CD4-positive, alpha-beta T cell (primary cell): ENCODE data around the gene GRIA3. TPM values are rescaled to one million over a fixed set of nuclear protein-coding genes. Genes with fewer than 3 reads are reported as not detected.

Source experiments
- ATAC-seq: fragments of 200-7000 bp; cut with Tn5 transposase; one replicate; pipeline ENCODE4 v1.10.0; 2022; ENCODE audit warnings: mild to moderate bottlenecking; ENCODE audit not compliant: poor library complexity
- CTCF ChIA-PET: fragments of 350-600 bp; sonication (Branson Sonifier 250); formaldehyde crosslinking; loops from one replicate; lab custom pipeline; 2021; ENCODE audit warnings: antibody characterized with exemption, inconsistent platforms; lab: Charles Lee
- POLR2A ChIA-PET: fragments of 350-600 bp; sonication (Branson Sonifier 250); formaldehyde crosslinking; loops from one replicate; lab custom pipeline; 2021; ENCODE audit warnings: antibody characterized with exemption, inconsistent platforms; lab: Charles Lee
- DNase-seq, 14 experiments: peaks; one replicate each; pipeline ENCODE4 v3.0.0-alpha.2; 2013 to 2020; ENCODE audit warnings: mixed read lengths in 2 of 14
- H3K27ac ChIP-seq, 2 donors: one replicate each; pipeline versions ENCODE4 v1.5.1 to v1.7.0; 2013; ENCODE audit warnings: low read length in 2 of 2, low read depth in 1 of 2, mild to moderate bottlenecking in 1 of 2
- H3K27me3 ChIP-seq, 2 experiments: 1 replicate in 1 of 2; 2 replicates in 1 of 2; pipeline versions ENCODE4 v1.6.1 to v1.7.0; 2013; ENCODE audit warnings: low read length in 2 of 2, control low read depth in 1 of 2, mild to moderate bottlenecking in 1 of 2, moderate library complexity in 1 of 2; ENCODE audit not compliant: insufficient read depth in 2 of 2, control insufficient read depth in 1 of 2
- H3K36me3 ChIP-seq: one replicate; pipeline ENCODE4 v1.6.1; 2013; ENCODE audit warnings: low read length, control low read depth; ENCODE audit not compliant: insufficient read depth
- H3K4me1 ChIP-seq: one replicate; pipeline ENCODE4 v1.6.1; 2013; ENCODE audit warnings: low read length, control low read depth; ENCODE audit not compliant: insufficient read depth
- H3K4me3 ChIP-seq: one replicate; pipeline ENCODE4 v1.5.1; 2013; ENCODE audit warnings: mild to moderate bottlenecking, low read length, moderate library complexity
- H3K9me3 ChIP-seq, 2 experiments: 1 replicate in 1 of 2; 2 replicates in 1 of 2; pipeline versions ENCODE4 v1.6.1 to v1.7.0; 2013; ENCODE audit warnings: low read length in 2 of 2, mild to moderate bottlenecking in 2 of 2, control low read depth in 1 of 2, moderate library complexity in 1 of 2; ENCODE audit not compliant: control insufficient read depth in 1 of 2, insufficient read depth in 1 of 2
- H3K27ac Mint-ChIP-seq: one replicate; pipeline ENCODE4 v1.8.0; 2020; ENCODE audit warnings: mixed read lengths
- H3K27me3 Mint-ChIP-seq: one replicate; pipeline ENCODE4 v1.8.0; 2021; ENCODE audit warnings: mixed read lengths
- H3K36me3 Mint-ChIP-seq: one replicate; pipeline ENCODE4 v1.8.0; 2021; ENCODE audit warnings: low read depth, mixed read lengths
- H3K4me1 Mint-ChIP-seq: one replicate; pipeline ENCODE4 v1.8.0; 2021; ENCODE audit warnings: low read depth, mixed read lengths
- H3K4me3 Mint-ChIP-seq: one replicate; pipeline ENCODE4 v1.8.0; 2020; ENCODE audit warnings: mild to moderate bottlenecking, mixed read lengths
- H3K9me3 Mint-ChIP-seq: one replicate; pipeline ENCODE4 v1.8.0; 2020; ENCODE audit warnings: mixed read lengths
- intact Hi-C, 2 experiments: fragments of 100-400 bp; cut with DNase I in 1 of 2; cut with micrococcal nuclease in 1 of 2; formaldehyde crosslinking; loops; one replicate each; pipeline versions ENCODE4 v1.15.1 to v1.9.0; 2023 to 2025; cut with DNase I, micrococcal nuclease
- total RNA-seq, 174 experiments: library from RNA in 2 of 174; stranded (reverse) in 2 of 174; gene quantifications; one replicate each; pipeline ENCODE4 v1.2.3 and lab custom pipeline; 2021 to 2026
- TF ChIP-seq, protein P1 (sequence below): fragments of 200-600 bp; IDR thresholded peaks from one replicate; pipeline ENCODE4 v1.8.0; 2022; ENCODE audit warnings: antibody characterized with exemption, mild to moderate bottlenecking

Gene GRIA3
- total RNA-seq, 2 experiments from 2014 or later = not detected

- ATAC-seq (no peak), DNase-seq (no peak)
- no peaks in the 10 kb centered on the region for H3K36me3 ChIP-seq
- Mint-ChIP-seq H3K4me1 (no peaks in the 10 kb centered on the region), H3K4me3 (no peak overlapping the region), H3K9me3 (peaks cover 1% of the 10 kb centered on the region), H3K27ac (no peak overlapping the region), H3K36me3 (no peaks in the 10 kb centered on the region), H3K27me3 (no peaks in the 10 kb centered on the region)
- no peaks in the 10 kb centered on the region for H3K9me3 ChIP-seq
- ChIA-PET POLR2A (no interaction called here), CTCF (no interaction called here)
- no peak overlapping the region for H3K4me3 ChIP-seq
- no peaks in the 10 kb centered on the region for H3K27me3 ChIP-seq
- intact Hi-C loops = no loop called here
- H3K27ac ChIP-seq = no peak overlapping the region
- TF ChIP-seq, protein P1, sequence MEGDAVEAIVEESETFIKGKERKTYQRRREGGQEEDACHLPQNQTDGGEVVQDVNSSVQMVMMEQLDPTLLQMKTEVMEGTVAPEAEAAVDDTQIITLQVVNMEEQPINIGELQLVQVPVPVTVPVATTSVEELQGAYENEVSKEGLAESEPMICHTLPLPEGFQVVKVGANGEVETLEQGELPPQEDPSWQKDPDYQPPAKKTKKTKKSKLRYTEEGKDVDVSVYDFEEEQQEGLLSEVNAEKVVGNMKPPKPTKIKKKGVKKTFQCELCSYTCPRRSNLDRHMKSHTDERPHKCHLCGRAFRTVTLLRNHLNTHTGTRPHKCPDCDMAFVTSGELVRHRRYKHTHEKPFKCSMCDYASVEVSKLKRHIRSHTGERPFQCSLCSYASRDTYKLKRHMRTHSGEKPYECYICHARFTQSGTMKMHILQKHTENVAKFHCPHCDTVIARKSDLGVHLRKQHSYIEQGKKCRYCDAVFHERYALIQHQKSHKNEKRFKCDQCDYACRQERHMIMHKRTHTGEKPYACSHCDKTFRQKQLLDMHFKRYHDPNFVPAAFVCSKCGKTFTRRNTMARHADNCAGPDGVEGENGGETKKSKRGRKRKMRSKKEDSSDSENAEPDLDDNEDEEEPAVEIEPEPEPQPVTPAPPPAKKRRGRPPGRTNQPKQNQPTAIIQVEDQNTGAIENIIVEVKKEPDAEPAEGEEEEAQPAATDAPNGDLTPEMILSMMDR = no peak
- H3K4me1 ChIP-seq = no peaks in the 10 kb centered on the region
Measured at GRCh38 chrX:123140904-123141303, 43.2 kb upstream of the GRIA3 start.

DNA sequence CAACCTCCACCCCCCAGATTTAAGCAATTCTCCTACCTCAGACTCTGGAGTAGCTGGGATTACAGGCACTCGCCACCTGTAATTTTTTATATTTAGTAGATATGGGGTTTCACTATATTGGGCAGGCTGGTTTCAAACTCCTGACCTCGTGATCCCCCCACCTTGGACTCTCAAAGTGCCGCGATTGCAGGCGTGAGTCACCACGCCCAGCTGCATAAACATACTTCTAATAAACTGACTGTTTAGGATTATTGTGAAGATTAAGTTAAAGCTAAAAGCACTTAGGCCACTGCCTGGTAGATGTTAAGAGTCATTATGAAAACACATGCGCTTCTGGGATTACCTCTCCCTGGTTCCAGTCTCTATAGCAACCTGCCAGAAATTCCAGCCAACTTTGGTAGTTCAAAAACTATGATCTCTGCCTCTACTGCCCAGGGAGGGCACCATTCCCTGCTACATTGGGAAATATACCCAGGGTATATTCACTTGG lies 30.2 kb upstream of the GRIA3 start:
- H3K27ac Mint-ChIP-seq = no peak overlapping the region
- Histone ChIP-seq H3K9me3 (no peaks in the 10 kb centered on the region), H3K27me3 (no peaks in the 10 kb centered on the region), H3K36me3 (no peaks in the 10 kb centered on the region), H3K27ac (no peak overlapping the region), H3K4me3 (no peak overlapping the region), H3K4me1 (no peaks in the 10 kb centered on the region)
- no peak overlapping the region for H3K4me3 Mint-ChIP-seq
- DNase-seq = no peak
- no peaks in the 10 kb centered on the region for H3K36me3 Mint-ChIP-seq
- no peaks in the 10 kb centered on the region for H3K9me3 Mint-ChIP-seq
- H3K4me1 Mint-ChIP-seq = no peaks in the 10 kb centered on the region
- POLR2A ChIA-PET = no interaction called here
- CTCF ChIA-PET = no interaction called here
- TF ChIP-seq, protein P1 = no peak
- intact Hi-C loops = no loop called here
- H3K27me3 Mint-ChIP-seq = no peaks in the 10 kb centered on the region
- ATAC-seq = no peak

DNA sequence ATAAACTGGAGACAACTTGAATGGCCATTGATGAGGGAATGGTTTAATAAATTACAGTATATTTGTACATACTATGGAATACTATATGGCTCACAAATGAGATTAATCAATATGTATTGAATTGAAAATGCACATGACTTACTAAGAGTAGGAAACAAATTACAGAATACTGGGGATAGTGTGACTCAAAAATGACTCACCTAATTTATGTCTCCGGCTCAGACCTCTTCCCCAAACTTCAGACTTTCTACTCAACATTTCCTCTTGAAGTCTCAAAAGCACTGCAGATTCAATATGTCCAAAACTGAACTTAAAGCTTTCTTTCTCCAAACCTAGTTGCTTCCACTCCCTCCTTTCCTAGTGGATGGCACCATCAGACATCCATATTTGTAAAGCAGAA lies 28.8 kb upstream of the GRIA3 start:
- CTCF ChIA-PET = no interaction called here
- POLR2A ChIA-PET = no interaction called here
- intact Hi-C loops = no loop called here

More for the DNA sequence above, 28.8 kb upstream of the GRIA3 start:
- no peak overlapping the region for H3K27ac Mint-ChIP-seq
- Histone ChIP-seq H3K4me1 (no peaks in the 10 kb centered on the region), H3K27ac (no peak overlapping the region), H3K9me3 (no peaks in the 10 kb centered on the region), H3K4me3 (no peak overlapping the region), H3K27me3 (no peaks in the 10 kb centered on the region), H3K36me3 (no peaks in the 10 kb centered on the region)
- ATAC-seq (no peak), DNase-seq (no peak)
- H3K4me3 Mint-ChIP-seq = no peak overlapping the region
- TF ChIP-seq, protein P1 = no peak
- H3K9me3 Mint-ChIP-seq = no peaks in the 10 kb centered on the region
- H3K36me3 Mint-ChIP-seq = no peaks in the 10 kb centered on the region
- no peaks in the 10 kb centered on the region for H3K4me1 Mint-ChIP-seq
- H3K27me3 Mint-ChIP-seq = no peaks in the 10 kb centered on the region
